ENCODE measurements around the gene SAMD4A.

The SAMD4A gene, protein sequence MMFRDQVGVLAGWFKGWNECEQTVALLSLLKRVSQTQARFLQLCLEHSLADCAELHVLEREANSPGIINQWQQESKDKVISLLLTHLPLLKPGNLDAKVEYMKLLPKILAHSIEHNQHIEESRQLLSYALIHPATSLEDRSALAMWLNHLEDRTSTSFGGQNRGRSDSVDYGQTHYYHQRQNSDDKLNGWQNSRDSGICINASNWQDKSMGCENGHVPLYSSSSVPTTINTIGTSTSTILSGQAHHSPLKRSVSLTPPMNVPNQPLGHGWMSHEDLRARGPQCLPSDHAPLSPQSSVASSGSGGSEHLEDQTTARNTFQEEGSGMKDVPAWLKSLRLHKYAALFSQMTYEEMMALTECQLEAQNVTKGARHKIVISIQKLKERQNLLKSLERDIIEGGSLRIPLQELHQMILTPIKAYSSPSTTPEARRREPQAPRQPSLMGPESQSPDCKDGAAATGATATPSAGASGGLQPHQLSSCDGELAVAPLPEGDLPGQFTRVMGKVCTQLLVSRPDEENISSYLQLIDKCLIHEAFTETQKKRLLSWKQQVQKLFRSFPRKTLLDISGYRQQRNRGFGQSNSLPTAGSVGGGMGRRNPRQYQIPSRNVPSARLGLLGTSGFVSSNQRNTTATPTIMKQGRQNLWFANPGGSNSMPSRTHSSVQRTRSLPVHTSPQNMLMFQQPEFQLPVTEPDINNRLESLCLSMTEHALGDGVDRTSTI

GRCh38 chr14:54566410-54567223 is at the start of gene SAMD4A:
SAMD4A (plus strand) TSS chr14:54567128; CDS start chr14:54567917, 789 bp downstream.
- peak in 1 of 3 donors; percentile 38 for DNase-seq (ENCODE audit: low read depth in 3 of 3, low spot score in 1 of 3)

DNA sequence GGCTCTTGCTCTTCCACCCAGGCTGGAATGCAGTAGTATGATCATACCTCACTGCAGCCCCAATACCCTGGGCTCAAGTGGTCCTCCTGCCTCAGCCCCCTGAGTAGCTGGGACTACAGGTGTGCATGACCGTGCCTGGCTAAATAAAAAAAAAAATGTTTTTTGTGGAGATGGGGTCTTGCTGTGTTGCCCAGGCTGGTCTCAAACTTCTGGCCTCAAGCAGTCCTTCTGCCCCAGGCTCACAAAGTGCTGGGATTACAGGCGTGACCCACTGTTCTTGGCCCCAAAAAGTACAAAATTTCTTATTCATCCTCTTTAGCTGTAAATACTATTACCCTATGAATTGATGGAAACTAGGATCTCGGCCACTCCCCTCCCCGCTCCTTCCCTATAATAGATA is 42.5 kb upstream of the SAMD4A start:
- DNase-seq (ENCODE audit: low read depth in 3 of 3, low spot score in 1 of 3) = no peak

DNA sequence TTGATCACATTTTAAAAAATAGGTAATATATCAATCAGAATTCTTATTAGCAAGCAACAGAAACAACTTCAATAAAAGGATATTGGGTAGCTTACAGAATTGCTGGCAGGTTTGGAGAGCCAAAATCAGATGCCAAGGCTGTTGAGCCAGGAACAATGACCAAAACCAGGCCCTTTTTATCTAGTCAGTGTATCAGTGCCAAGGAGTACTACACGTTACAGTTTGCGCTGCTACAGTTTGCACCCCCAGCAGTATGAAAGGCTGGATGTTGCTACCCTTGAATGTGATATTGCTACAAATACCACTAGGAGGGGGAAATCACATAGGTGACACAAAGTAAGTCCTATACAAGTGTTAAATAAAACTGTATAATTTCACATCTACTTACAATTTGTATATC is 38.0 kb upstream of the SAMD4A start:
- no peak for DNase-seq (ENCODE audit: low read depth in 3 of 3, low spot score in 1 of 3)

DNA sequence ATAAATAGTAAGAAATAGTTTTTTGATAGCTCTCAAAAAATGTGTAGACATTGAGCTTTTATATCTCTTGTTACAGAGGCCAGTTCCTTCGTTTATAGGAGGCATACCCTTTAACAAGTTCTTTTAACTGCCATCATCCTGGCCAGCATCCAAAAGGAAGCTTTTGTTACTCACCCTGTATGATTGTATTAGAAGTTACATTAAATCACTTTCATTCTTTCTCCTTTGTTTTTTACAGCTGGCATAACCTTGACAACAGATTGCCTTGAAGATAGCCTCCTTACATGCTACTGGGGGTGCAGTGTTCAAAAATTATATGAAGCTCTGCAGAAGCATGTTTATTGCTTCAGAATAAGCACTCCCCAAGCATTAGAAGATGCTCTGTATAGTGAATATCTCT is 37.1 kb upstream of the SAMD4A start:
- no peak for DNase-seq (ENCODE audit: low read depth in 3 of 3, low spot score in 1 of 3)

- no peak for DNase-seq (ENCODE audit: low read depth in 3 of 3, low spot score in 1 of 3)
Observed at GRCh38 chr14:54532111-54533012, 34.6 kb upstream of the SAMD4A start.

- DNase-seq (ENCODE audit: low read depth in 3 of 3, low spot score in 1 of 3) = no peak
Observed at GRCh38 chr14:54533100-54533499, 33.8 kb upstream of the SAMD4A start.

DNA sequence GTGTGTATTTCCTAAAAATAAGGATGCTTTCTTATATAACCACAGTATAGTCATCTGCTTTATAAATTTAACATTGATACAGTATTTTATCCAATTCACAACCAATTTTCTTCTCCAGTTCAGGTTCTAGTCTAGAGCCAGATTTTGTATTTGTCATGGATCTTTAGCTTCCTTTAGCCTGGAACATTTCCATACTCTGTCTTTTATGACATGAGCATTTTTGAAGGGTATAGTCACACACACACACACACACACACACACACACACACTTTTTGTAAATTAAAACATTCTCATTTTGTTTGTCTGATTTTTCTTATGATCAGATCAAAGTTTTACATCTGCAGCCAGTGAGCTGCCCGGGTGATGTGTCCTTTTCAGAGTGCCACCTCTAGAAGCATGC is 31.8 kb upstream of the SAMD4A start:
- DNase-seq (ENCODE audit: low read depth in 3 of 3, low spot score in 1 of 3) = no peak

DNA sequence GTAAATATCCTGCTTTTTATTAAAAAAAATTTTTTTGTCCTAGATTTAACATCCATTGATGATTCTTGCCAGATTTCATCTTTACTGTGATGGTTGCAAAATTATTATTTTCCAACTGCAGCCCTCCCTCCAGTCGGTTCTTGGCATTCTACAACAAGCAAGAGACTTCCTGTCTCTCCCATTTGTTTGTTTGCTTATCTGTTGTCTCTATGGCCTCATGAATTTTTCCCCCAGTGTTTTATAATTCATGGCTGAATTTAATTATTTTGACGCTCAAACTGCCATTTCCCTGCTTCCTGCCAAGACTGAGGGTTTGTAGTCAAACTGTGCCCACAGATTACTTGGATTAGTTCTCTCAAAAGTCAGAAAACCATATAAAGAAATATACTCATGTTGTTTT is 31.3 kb upstream of the SAMD4A start:
- DNase-seq (ENCODE audit: low read depth in 3 of 3, low spot score in 1 of 3) = no peak

DNA sequence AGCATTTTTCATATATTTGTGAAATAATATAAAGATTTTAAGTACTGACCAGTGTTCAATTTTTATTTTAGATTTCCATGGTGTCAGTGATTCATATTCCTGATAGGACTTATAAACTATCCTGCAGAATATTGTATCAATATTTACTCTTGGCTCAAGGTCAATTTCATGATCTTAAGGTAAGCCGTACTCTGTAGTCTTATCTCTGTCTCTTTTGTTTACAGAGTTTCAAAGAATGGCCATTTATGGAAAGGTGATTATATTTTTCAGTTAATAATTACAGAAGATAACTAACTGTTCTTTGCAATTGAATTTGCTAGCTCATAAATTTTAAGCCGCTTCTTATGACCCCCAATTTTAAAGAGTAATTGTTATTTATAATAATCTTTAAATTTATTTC is 29.3 kb upstream of the SAMD4A start:
- DNase-seq (ENCODE audit: low read depth in 3 of 3, low spot score in 1 of 3) = no peak

DNA sequence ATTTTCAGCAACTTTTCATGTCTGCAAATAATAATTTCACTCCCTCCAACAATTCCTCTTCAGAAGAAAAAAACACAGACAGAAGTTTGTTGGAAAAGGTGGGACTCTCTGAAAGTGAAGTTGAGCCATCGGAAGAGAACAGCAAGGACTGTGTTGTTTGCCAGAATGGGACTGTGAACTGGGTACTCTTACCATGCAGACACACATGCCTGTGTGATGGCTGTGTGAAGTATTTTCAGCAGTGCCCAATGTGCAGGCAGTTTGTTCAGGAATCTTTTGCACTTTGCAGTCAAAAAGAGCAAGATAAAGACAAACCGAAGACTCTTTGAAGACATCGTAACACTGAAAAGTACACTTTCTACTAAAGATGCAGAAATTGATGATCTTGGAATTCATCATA is 28.9 kb upstream of the SAMD4A start:
- DNase-seq (ENCODE audit: low read depth in 3 of 3, low spot score in 1 of 3) = no peak

DNA sequence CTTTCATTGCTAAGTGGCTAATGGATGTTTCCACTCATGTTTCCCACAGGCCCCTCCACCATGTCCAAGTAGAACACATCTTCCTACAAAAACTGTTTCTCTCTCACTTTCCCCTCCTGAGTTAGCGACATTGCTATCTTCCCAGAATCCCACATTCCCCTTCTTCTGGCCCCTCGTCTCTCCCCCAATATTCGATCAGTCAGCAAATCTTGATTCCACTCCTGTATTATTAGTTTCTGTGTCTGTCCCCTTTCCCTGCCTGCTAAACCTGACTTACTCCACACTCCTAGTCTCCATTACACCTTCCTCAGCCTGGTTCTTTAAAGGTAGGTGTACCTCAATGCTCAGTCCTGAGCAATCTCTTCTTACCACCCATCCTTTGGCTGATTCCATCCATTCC is 19.3 kb upstream of the SAMD4A start:
- no peak for DNase-seq (ENCODE audit: low read depth in 3 of 3, low spot score in 1 of 3)

DNA sequence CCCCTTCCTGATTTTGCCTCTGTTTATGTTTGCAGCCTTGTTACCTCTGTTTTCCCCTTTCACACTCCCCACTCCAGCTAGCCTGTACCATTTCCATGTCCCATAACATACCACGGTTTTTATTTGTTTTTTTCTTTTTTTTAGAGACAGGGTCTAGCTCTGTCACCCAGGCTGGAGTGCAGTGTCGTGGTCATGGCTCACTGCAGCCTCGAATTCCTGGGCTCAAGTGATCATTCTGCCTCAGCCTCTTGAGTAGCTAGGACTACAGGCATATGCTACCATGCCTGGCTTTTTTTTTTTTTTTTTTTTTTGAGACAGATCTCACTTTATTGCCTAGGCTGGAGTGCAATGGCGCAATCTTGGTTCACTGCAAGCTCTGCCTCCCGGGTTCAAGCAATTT is 18.4 kb upstream of the SAMD4A start:
- no peak for DNase-seq (ENCODE audit: low read depth in 3 of 3, low spot score in 1 of 3)

DNA sequence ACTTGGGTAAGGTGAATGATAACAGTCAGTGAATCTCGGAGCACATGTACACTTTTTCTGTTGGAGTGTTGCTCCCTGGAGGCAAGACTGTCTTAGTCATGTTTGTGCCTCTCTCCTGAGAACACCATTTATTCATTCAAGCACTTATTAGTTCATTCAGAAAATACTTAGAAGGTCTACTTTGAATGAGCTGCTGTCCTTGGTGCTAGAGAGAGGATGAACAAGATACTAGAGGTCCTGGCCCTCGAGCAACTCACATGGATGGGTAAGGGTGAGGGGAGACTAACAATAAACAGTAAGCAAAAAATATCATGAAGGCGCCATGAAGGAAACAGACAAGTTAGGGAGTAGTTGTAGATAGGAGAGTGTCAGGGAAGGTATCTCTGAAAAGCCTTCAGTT is 17.1 kb upstream of the SAMD4A start:
- DNase-seq (ENCODE audit: low read depth in 3 of 3, low spot score in 1 of 3) = no peak

- no peak for DNase-seq (ENCODE audit: low read depth in 3 of 3, low spot score in 1 of 3)
Observed at GRCh38 chr14:54550514-54550913, 16.4 kb upstream of the SAMD4A start.

- no peak for DNase-seq (ENCODE audit: low read depth in 3 of 3, low spot score in 1 of 3)
Observed at GRCh38 chr14:54554401-54554800, 12.5 kb upstream of the SAMD4A start.

DNA sequence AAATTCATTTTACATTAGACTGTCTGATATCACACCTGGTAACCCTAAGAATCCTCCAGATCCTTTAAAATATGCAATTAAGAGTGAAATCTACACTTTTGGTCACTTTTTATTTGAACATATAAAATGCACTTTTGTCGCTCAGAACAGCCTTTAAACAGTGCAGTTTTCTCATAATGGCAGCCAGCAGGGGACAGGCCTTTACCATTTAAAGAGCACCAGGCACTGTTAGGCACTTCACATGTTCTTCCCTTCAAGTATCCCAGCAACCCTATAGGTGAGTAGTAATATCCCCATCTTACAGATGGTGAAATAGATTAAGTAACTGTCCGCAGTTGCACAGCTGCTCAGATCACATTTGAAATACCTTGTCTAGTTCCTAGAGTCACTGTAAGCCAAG is 11.3 kb upstream of the SAMD4A start:
- no peak for DNase-seq (ENCODE audit: low read depth in 3 of 3, low spot score in 1 of 3)

DNA sequence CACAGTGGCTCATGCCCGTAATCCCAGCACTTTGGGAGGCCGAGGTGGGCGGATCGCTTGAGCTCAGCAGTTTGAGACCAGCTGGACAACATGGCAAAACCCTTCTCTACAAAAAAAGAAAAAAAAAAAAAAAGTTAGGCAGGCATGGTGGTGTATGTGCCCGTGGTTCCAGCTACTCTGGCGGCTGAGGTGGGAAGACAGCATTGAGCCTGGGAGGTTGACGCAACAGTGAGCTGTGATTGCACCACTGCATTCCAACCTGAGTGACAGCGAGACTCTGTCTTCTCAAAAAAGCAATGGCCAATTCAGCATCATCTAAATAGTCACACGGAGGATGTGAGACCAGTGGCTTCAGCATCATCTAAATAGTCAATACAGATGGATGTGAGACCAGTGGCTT is 10.4 kb upstream of the SAMD4A start:
- no peak for DNase-seq (ENCODE audit: low read depth in 3 of 3, low spot score in 1 of 3)

GRCh38 chr14:54562334-54562733 is 4.6 kb upstream of the SAMD4A start:
- no peak for DNase-seq (ENCODE audit: low read depth in 3 of 3, low spot score in 1 of 3)

DNA sequence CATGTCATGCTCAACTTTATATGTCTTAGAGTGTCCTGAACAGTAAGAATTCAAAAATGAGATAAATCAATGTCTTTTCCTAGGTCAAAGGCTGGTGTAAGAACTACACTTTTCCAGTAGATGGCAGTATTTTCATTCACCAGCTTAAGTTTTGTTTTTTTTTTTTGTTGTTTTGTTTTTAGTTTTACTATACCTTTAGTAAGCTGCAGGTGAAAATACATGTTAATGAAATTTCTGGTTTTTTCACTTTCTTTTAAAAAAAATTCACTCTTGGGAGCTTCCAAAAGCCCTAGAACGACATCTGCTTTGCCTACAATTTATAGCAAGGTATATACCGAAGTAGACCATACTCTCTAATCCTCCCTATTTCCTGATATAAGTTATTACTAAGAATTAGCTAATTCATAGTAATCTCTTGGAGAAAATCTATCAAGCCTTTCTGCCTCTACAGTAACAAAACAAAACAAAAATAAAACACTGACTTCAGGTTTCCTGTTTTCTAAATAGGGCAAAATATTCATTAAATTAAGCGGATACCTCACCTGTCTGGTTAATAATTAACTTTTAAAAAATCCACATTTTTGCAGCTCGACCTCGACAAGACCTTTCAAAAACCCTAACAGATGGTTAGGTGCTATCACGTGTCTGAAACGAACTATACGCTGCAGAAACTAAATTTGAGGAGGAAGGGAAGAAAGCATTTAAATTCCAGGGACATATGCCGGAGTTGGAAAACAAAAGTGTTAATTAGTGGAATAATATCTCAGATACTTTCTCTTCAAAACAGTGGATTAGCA is 2.7 kb upstream of the SAMD4A start:
- DNase-seq (ENCODE audit: low read depth in 3 of 3, low spot score in 1 of 3) = no peak

Measured in stimulated activated CD4-positive, alpha-beta T cell treated with anti-CD3 and anti-CD28 coated beads, TNF-alpha, amount 100 ng/mL, for 1 hour (primary cell).